Smooth muscle cell (in vitro differentiated cells): ENCODE data around the gene TP73. TPM values are rescaled to one million over a fixed set of nuclear protein-coding genes. Genes with fewer than 3 reads are reported as not detected.

Experiments used
- DNase-seq: peaks from one replicate; lab custom pipeline; 2025; ENCODE audit not compliant: unreplicated experiment; lab: John Stamatoyannopoulos, UW
- H2AFZ ChIP-seq: fragments of 200-600 bp; sonication (generic); 2 replicates; pipeline ENCODE4 v1.6.0; 2016; ENCODE audit warnings: antibody characterized with exemption, low read depth, mild to moderate bottlenecking
- H3F3A ChIP-seq: fragments of 200-600 bp; sonication (generic); 2 replicates; pipeline ENCODE4 v1.6.0; 2017; ENCODE audit warnings: antibody characterized with exemption, low read depth
- H3K27ac ChIP-seq: fragments of 200-600 bp; sonication (generic); 2 replicates; pipeline ENCODE4 v1.5.1; 2016; ENCODE audit warnings: low read depth, mild to moderate bottlenecking
- H3K27me3 ChIP-seq: fragments of 200-600 bp; sonication (generic); 2 replicates; pipeline ENCODE4 v1.6.1; 2016; ENCODE audit warnings: low read depth, mild to moderate bottlenecking
- H3K36me3 ChIP-seq: fragments of 200-600 bp; sonication (generic); 2 replicates; pipeline ENCODE4 v1.5.1; 2016; ENCODE audit warnings: low read depth
- H3K4me1 ChIP-seq: fragments of 200-600 bp; sonication (generic); 2 replicates; pipeline ENCODE4 v1.5.1; 2016; ENCODE audit warnings: low read depth
- H3K4me2 ChIP-seq: fragments of 200-600 bp; sonication (generic); 2 replicates; pipeline ENCODE4 v1.6.0; 2016; ENCODE audit warnings: mild to moderate bottlenecking
- H3K4me3 ChIP-seq: fragments of 200-600 bp; sonication (generic); 2 replicates; pipeline ENCODE4 v1.5.1; 2016; ENCODE audit warnings: mild to moderate bottlenecking
- H3K79me2 ChIP-seq: fragments of 200-600 bp; sonication (generic); 2 replicates; pipeline ENCODE4 v1.6.0; 2016; ENCODE audit warnings: low read depth, mild to moderate bottlenecking
- H3K9ac ChIP-seq: fragments of 200-600 bp; sonication (generic); 2 replicates; pipeline ENCODE4 v1.6.0; 2016; ENCODE audit warnings: low read depth
- H3K9me3 ChIP-seq: fragments of 200-600 bp; sonication (generic); replicated peaks from 2 replicates; pipeline ENCODE4 v1.5.1; 2016; ENCODE audit warnings: low read depth
- H4K20me1 ChIP-seq: fragments of 200-600 bp; sonication (generic); 2 replicates; pipeline ENCODE4 v1.6.0; 2016; ENCODE audit warnings: low read depth
- WGBS: methylation state at CpG from one replicate; pipeline ENCODE4 v1.1.7; 2016; ENCODE audit warnings: low lambda C conversion rate; 5-methylcytosine and 5-hydroxymethylcytosine counted together
- polyA plus RNA-seq: library from polyadenylated mRNA; unstranded; fragments of >200 nt; fragmentation: Nextera tagmentation; extraction: Ambion mirVana; gene quantifications from 2 replicates; pipeline ENCODE4 v1.2.1, GENCODE V29; 2016
- total RNA-seq: library from RNA; depleted of rRNA; stranded (reverse); fragments of >200 nt; gene quantifications from 2 replicates; pipeline ENCODE4 v1.2.3, GENCODE V29; 2014
- TF ChIP-seq, protein P1 (sequence below): fragments of 200-600 bp; sonication (generic); IDR thresholded peaks from 2 replicates; pipeline ENCODE4 v1.5.1; 2017; ENCODE audit warnings: borderline replicate concordance, mild to moderate bottlenecking, antibody characterized with exemption; ENCODE audit not compliant: insufficient read depth, poor library complexity, severe bottlenecking

Gene TP73
- total and polyA plus RNA-seq, 2 experiments from 2014 or later = 0.22 TPM; not detected in 1

DNA sequence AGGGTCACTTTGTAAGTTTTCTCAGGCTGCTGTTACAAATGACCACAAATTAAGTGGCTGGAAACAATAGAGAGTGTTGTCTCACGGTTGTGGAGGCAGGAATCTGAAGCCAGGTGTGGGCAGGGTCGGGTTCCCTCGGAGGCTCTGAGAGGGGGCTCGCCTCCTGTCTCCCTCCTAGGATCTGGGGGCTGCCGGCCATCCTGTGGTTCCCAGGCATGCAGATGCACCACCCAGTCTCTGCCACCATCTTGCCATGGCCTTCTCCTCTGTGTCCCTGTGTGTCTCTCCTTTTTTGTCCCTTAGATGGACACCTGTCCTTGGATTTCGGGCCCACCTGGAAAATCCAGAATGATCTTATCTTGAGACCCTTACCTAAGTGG, 4.8 kb downstream of the TP73 start:
- TF ChIP-seq, protein P1, sequence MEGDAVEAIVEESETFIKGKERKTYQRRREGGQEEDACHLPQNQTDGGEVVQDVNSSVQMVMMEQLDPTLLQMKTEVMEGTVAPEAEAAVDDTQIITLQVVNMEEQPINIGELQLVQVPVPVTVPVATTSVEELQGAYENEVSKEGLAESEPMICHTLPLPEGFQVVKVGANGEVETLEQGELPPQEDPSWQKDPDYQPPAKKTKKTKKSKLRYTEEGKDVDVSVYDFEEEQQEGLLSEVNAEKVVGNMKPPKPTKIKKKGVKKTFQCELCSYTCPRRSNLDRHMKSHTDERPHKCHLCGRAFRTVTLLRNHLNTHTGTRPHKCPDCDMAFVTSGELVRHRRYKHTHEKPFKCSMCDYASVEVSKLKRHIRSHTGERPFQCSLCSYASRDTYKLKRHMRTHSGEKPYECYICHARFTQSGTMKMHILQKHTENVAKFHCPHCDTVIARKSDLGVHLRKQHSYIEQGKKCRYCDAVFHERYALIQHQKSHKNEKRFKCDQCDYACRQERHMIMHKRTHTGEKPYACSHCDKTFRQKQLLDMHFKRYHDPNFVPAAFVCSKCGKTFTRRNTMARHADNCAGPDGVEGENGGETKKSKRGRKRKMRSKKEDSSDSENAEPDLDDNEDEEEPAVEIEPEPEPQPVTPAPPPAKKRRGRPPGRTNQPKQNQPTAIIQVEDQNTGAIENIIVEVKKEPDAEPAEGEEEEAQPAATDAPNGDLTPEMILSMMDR = no peak
- 83% methylated on average over 6 of the region's 6 CpGs for WGBS
- H2AFZ ChIP-seq = no peak overlapping the region
- H3K4me2 ChIP-seq = no peak overlapping the region
- no peaks in the 10 kb centered on the region for H3K36me3 ChIP-seq
- H3K9me3 ChIP-seq = no peaks in the 10 kb centered on the region
- no peak overlapping the region for H3K4me3 ChIP-seq
- no peak for DNase-seq
- peaks cover 60% of the 10 kb centered on the region for H3K27me3 ChIP-seq
- H3K27ac ChIP-seq = no peak overlapping the region
- no peaks in the 10 kb centered on the region for H4K20me1 ChIP-seq
- no peak overlapping the region for H3K9ac ChIP-seq
- no peaks in the 10 kb centered on the region for H3F3A ChIP-seq
- H3K4me1 ChIP-seq = no peaks in the 10 kb centered on the region
- H3K79me2 ChIP-seq = no peaks in the 10 kb centered on the region

DNA sequence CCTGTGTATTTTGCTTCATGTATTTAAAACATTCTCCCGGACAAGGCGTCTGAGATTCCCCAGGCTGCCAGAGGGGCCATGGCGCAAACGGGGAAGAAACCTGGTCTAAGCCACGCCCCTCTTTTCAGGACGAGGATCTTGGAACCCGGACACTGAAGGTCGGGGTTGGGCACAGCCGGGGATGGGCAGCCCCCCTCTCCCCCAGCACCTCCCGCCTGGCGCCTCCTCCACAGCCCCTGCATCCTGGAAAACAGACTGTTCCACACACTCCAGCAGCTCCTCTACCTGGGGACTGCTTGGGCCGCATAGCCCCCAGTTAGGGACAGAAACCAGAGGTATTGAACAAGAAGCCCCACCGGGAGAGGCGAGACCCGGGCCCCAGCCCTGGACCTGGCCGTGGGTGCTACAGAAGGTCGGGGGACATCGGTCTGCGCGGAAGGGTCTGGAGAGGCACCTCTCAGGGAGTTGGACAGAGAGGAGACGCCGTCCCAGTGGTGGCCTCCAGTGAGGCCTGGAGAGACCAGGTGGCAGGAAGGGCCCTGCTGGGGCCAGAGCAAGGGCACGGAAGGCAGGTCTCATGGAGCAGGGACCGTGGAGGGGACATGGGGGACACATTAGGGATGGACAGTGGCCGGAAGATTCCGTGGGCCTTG, 5.4 kb downstream of the TP73 start:
- Histone ChIP-seq H3K4me2 (no peak overlapping the region), H3K79me2 (no peaks in the 10 kb centered on the region), H3F3A (no peaks in the 10 kb centered on the region), H3K9ac (no peak overlapping the region), H3K4me3 (no peak overlapping the region), H3K9me3 (no peaks in the 10 kb centered on the region), H3K4me1 (no peaks in the 10 kb centered on the region), H3K27ac (no peak overlapping the region), H3K36me3 (no peaks in the 10 kb centered on the region), H2AFZ (no peak overlapping the region), H3K27me3 (peaks cover 53% of the 10 kb centered on the region), H4K20me1 (no peaks in the 10 kb centered on the region)
- WGBS = 85% methylated on average over 25 of the region's 26 CpGs
- no peak for DNase-seq
- TF ChIP-seq, protein P1 = no peak

DNA sequence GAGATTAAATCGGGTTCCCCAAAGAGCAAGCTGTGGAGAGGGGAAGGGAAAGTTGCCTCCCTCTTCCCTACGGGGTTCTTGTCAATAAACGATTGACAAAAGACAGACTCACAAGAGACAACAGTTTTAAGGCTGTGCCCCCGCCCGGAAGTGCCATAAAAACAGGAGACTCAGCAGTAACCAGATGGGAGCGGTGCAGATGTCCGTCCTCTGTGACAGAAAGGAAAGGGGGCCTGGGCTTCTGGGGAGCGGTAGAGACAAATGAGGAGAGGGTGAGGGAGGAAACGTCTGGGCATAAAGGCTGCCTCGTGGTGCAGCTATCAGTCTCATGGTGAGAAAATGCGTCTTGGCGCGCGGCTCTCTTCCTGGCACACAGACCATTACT, 5.9 kb downstream of the TP73 start:
- no peak overlapping the region for H2AFZ ChIP-seq
- no peak overlapping the region for H3K27ac ChIP-seq
- TF ChIP-seq, protein P1 = no peak
- H3K9ac ChIP-seq = no peak overlapping the region
- WGBS = 45% methylated on average over 14 of the region's 14 CpGs
- no peaks in the 10 kb centered on the region for H3K9me3 ChIP-seq
- H3K4me2 ChIP-seq = no peak overlapping the region
- DNase-seq = no peak
- no peaks in the 10 kb centered on the region for H3K36me3 ChIP-seq
- no peaks in the 10 kb centered on the region for H3K4me1 ChIP-seq
- no peaks in the 10 kb centered on the region for H4K20me1 ChIP-seq
- H3K79me2 ChIP-seq = no peaks in the 10 kb centered on the region
- H3K27me3 ChIP-seq = peaks cover 48% of the 10 kb centered on the region
- H3F3A ChIP-seq = no peaks in the 10 kb centered on the region
- H3K4me3 ChIP-seq = no peak overlapping the region

DNA sequence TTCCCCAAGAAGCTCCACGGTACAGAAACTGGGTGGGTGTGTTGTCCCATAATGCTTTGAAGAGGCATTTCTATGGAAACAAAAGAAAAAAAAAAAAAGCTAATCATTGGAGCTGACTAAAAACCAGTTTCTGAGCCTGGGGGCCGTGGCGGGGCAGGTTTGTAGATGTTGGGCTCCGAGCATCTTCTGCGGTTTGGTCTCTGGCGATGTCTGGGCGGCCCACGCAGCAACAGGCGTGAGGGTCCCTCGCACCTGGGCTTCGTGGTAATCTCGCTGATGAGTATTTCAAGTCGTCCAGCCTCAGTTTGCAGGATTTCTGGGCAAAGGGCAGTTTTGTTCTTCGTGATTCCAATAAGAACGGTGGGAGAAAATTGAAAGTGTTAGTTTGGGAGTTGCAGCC, 6.8 kb downstream of the TP73 start:
- Histone ChIP-seq H3K4me3 (no peak overlapping the region), H3K9me3 (no peaks in the 10 kb centered on the region), H3K4me1 (no peaks in the 10 kb centered on the region), H3K9ac (no peak overlapping the region), H3K27me3 (peaks cover 40% of the 10 kb centered on the region), H3F3A (no peaks in the 10 kb centered on the region), H4K20me1 (no peaks in the 10 kb centered on the region), H2AFZ (no peak overlapping the region), H3K27ac (no peak overlapping the region), H3K36me3 (no peaks in the 10 kb centered on the region), H3K79me2 (no peaks in the 10 kb centered on the region), H3K4me2 (no peak overlapping the region)
- no peak for DNase-seq
- 85% methylated on average over 14 of the region's 15 CpGs for WGBS
- TF ChIP-seq, protein P1 = no peak
